ENCODE results near the gene SPRR2G. TPM values are rescaled to one million over a fixed set of nuclear protein-coding genes. Genes with fewer than 3 reads are reported as not detected.

The SPRR2G gene
- not detected for polyA plus RNA-seq (2012; ENCODE audit: insufficient read length, low read depth)

DNA sequence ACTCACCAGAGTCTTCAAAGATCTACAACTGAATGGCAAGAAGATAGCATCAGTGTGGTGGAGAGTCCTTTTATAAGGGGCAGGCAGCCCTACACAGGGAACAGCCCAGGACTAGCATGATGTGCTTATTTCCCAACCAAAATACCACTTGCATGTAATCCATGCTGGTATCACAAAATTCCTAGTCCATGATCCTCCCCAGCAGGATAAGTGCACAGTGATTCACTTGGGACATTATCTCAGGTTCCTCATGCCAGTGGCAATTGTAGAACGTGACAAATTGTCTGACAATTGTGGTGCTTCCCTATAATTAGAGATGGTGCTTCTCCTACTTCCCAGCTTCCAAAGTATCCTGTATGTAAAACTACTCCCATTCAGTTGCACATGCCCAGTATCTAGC lies at the start of gene SPRR2G:
Gene SPRR2G, minus strand, starts transcription at position 45 of the 400 bp plus-strand sequence. CDS start 780 bp downstream, outside the sequence.
- TF ChIP-seq, protein P1, sequence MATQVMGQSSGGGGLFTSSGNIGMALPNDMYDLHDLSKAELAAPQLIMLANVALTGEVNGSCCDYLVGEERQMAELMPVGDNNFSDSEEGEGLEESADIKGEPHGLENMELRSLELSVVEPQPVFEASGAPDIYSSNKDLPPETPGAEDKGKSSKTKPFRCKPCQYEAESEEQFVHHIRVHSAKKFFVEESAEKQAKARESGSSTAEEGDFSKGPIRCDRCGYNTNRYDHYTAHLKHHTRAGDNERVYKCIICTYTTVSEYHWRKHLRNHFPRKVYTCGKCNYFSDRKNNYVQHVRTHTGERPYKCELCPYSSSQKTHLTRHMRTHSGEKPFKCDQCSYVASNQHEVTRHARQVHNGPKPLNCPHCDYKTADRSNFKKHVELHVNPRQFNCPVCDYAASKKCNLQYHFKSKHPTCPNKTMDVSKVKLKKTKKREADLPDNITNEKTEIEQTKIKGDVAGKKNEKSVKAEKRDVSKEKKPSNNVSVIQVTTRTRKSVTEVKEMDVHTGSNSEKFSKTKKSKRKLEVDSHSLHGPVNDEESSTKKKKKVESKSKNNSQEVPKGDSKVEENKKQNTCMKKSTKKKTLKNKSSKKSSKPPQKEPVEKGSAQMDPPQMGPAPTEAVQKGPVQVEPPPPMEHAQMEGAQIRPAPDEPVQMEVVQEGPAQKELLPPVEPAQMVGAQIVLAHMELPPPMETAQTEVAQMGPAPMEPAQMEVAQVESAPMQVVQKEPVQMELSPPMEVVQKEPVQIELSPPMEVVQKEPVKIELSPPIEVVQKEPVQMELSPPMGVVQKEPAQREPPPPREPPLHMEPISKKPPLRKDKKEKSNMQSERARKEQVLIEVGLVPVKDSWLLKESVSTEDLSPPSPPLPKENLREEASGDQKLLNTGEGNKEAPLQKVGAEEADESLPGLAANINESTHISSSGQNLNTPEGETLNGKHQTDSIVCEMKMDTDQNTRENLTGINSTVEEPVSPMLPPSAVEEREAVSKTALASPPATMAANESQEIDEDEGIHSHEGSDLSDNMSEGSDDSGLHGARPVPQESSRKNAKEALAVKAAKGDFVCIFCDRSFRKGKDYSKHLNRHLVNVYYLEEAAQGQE (IDR thresholded peaks at IDR 0.05; ENCODE audit: insufficient read depth in 1 of 2, low read depth in 2 of 2, low read length in 2 of 2): no peak
- no peak for TF ChIP-seq TAF1 (IDR thresholded peaks at IDR 0.05; ENCODE audit: borderline replicate concordance, insufficient read depth, low read length)
- no peak for TF ChIP-seq FOXP2 (optimal IDR thresholded peaks at IDR 0.05; ENCODE audit: borderline replicate concordance, extremely low read depth, extremely low read length, insufficient read depth)
- TF ChIP-seq POLR2AphosphoS5 (IDR thresholded peaks at IDR 0.05; ENCODE audit: low read depth, low read length): no peak
- TF ChIP-seq SIN3A (IDR thresholded peaks at IDR 0.05; ENCODE audit: borderline replicate concordance, insufficient read depth, low read length): no peak

- TF ChIP-seq POLR2AphosphoS5 (IDR thresholded peaks at IDR 0.05; ENCODE audit: low read depth, low read length) (no peak), SIN3A (IDR thresholded peaks at IDR 0.05; ENCODE audit: borderline replicate concordance, insufficient read depth, low read length) (no peak), TAF1 (IDR thresholded peaks at IDR 0.05; ENCODE audit: borderline replicate concordance, insufficient read depth, low read length) (no peak), FOXP2 (optimal IDR thresholded peaks at IDR 0.05; ENCODE audit: borderline replicate concordance, extremely low read depth, extremely low read length, insufficient read depth) (no peak)
- TF ChIP-seq, protein P1 (IDR thresholded peaks at IDR 0.05; ENCODE audit: insufficient read depth in 1 of 2, low read depth in 2 of 2, low read length in 2 of 2): no peak
These were observed 44.5 kb upstream of the SPRR2G start for GRCh38 chr1:153195216-153195615.

- no peak for TF ChIP-seq FOXP2 (optimal IDR thresholded peaks at IDR 0.05; ENCODE audit: borderline replicate concordance, extremely low read depth, extremely low read length, insufficient read depth)
These were observed 43.8 kb upstream of the SPRR2G start for GRCh38 chr1:153194331-153195050.

DNA sequence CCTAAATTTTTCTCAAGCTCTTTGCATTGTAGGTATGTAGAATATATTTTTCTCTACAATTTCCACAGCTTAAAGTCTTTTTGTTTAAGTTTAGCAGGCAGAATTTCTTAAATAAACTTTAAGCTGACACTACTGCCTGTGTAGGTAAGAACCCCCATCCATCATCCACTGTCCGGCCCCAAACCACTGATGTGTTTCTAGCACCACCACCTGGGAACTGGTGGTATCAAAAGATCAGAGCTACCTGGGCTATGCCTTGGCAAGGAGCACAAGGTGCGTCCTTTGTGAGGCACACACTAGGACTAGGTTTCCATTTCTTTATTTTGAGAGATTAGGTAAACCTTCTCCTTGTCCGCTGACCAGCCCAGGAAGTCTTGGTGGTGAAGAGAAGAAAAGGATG lies 42.0 kb upstream of the SPRR2G start:
- TF ChIP-seq SIN3A (IDR thresholded peaks at IDR 0.05; ENCODE audit: borderline replicate concordance, insufficient read depth, low read length): no peak
- TF ChIP-seq, protein P1 (IDR thresholded peaks at IDR 0.05; ENCODE audit: insufficient read depth in 1 of 2, low read depth in 2 of 2, low read length in 2 of 2): no peak
- no peak for TF ChIP-seq TAF1 (IDR thresholded peaks at IDR 0.05; ENCODE audit: borderline replicate concordance, insufficient read depth, low read length)
- TF ChIP-seq FOXP2 (optimal IDR thresholded peaks at IDR 0.05; ENCODE audit: borderline replicate concordance, extremely low read depth, extremely low read length, insufficient read depth): no peak
- no peak for TF ChIP-seq POLR2AphosphoS5 (IDR thresholded peaks at IDR 0.05; ENCODE audit: low read depth, low read length)

GRCh38 chr1:153190373-153190772 lies 39.7 kb upstream of the SPRR2G start:
- TF ChIP-seq, protein P1 (IDR thresholded peaks at IDR 0.05; ENCODE audit: insufficient read depth in 1 of 2, low read depth in 2 of 2, low read length in 2 of 2): no peak
- no peak for TF ChIP-seq TAF1 (IDR thresholded peaks at IDR 0.05; ENCODE audit: borderline replicate concordance, insufficient read depth, low read length)
- no peak for TF ChIP-seq POLR2AphosphoS5 (IDR thresholded peaks at IDR 0.05; ENCODE audit: low read depth, low read length)
- no peak for TF ChIP-seq FOXP2 (optimal IDR thresholded peaks at IDR 0.05; ENCODE audit: borderline replicate concordance, extremely low read depth, extremely low read length, insufficient read depth)
- no peak for TF ChIP-seq SIN3A (IDR thresholded peaks at IDR 0.05; ENCODE audit: borderline replicate concordance, insufficient read depth, low read length)

All from PFSK-1 (cell line).